Right forelimb (tissue), 1 donor: ENCODE data around the gene CHST13.
"Not testable (repeated sequence)": the region's sequence is repeated elsewhere in the genome, so short reads cannot be mapped to it uniquely, and the experiment has no call there.

ENCODE experiments used
- DNase-seq: peaks from one replicate; pipeline ENCODE4 v3.0.0-alpha.2; 2018

CHST13 gene

GRCh38 chr3:126527006-126527405 is 3.1 kb downstream of the CHST13 start:
- DNase-seq = no peak

DNA sequence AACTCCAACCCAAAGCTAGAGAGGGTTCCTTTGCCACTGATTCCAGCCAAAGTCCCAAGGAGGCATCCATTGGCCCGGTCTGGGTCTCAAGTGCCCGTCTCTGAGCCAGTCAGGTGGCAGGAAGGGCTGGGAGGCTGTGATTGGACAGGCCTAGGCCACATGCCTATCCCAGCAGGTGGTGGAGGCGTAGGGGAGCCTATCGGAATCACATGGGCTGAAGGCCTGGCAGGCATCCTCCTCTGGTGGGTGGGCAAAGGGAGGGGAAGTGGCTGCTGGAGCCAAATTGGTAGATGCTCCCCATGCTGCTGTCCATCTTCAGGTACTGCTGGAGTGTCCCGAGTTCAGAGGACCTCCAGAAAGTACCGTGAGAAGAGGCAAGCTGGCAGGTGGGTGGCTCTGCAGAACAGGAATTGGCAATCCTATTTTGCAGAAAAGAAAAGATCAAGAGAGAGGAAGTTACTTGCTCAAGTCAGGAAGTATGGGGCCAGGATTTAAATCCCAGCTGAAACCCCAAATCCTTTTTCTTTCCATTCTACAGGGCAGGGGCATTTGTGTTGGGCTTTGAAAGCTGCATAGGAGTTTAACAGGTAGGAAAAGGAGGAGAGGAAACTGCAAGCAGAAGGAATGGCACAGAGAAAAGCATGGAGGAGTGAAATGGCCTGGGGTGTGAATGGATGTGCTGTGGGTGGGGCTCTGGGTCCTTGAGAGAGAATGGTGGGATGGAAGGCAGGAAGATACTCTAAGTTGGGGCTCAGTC is 3.7 kb downstream of the CHST13 start:
- no peak for DNase-seq

DNA sequence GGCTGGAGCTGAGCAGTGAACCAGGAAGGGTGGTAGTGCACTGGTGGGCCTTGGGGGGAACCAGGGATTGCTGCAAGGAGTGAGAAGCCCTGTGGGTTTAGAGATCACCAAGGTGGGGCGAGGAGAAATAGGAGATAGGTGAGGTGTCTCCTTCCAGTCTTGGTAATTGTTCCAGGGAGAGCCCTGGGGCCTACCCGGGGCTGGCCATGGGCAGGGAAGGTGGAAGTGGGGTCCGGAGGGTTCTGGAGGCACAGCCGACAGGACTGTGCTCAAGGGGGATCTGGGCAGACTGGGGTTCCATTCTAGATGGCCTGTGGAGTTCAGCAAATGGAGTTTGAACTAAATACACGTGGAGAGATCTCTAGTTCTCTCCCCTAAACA is 4.5 kb downstream of the CHST13 start:
- DNase-seq = no peak

- DNase-seq = no peak
Measured at GRCh38 chr3:126528800-126529541, 5.0 kb downstream of the CHST13 start.

DNA sequence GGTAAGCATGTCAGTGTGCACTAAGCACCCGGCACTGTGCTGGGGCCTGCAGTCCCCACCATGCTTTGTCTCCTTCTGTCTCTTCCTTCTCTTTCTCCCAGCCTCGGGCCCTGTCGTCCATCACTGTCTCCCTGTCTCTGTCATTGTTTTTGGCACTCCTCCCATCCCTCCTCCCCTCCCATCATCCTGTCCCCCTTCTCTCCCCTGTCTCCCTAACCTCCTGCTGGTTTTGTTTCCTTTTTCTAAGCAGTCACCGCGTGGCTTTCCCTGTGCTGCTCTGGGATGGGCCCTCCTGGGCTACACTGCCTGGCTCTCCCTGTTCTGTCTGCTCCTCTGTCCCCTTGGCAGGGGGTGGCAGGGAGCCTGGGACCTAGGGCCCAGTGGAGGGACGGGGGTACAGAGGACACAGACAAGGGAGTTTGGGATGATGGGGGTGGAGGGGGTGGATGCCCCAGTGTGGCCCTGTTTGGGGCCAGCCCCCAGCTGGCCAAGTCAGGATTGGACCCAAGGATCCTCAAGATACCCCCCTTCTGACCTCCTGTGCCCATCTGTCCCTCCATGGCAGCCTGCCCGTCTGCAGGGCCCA is 5.7 kb downstream of the CHST13 start:
- DNase-seq = no peak

- no peak for DNase-seq
Measured at GRCh38 chr3:126530171-126531050, 6.5 kb downstream of the CHST13 start.

- no peak for DNase-seq
Measured at GRCh38 chr3:126531051-126531330, 7.0 kb downstream of the CHST13 start.

DNA sequence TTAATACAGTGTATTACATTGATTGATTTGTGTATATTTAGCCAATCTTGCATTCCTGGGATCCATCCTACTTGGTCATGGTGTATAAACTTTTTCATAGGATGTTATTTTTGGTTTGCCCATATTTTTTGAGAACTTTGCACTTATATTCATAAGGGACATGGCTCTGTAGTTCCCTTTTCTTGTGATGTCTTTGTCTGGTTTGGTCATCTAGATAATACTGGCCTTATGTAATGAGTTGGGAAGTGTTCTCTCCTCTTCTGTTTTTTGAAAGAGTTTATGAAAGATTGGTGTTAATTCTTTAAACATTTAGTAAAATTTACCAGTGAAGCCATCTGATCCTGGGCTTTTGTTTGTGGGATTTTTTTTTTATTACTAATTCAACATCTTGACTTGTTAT is 9.6 kb downstream of the CHST13 start:
- no peak for DNase-seq

GRCh38 chr3:126534716-126535115 is 10.8 kb downstream of the CHST13 start:
- DNase-seq = not testable (repeated sequence)

DNA sequence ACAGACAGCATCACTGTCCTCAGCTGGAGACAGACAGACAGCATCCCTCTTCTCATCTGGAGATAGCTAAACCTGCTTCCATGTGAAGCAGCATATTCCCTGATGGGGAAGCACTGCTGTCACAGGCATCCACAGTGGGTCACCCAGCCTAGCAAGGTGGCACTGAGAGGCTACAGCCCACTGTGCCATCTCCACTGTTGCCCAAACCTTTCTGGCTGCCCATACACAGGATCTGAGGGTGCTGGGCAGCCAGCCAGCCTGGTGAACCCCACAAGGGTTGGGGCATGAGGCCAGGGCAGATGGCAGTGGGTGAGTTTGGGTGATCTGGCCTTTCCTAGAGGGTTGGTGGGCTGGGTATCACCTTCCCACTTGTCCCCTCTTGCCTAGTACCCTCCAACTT is 11.7 kb downstream of the CHST13 start:
- DNase-seq = no peak

DNA sequence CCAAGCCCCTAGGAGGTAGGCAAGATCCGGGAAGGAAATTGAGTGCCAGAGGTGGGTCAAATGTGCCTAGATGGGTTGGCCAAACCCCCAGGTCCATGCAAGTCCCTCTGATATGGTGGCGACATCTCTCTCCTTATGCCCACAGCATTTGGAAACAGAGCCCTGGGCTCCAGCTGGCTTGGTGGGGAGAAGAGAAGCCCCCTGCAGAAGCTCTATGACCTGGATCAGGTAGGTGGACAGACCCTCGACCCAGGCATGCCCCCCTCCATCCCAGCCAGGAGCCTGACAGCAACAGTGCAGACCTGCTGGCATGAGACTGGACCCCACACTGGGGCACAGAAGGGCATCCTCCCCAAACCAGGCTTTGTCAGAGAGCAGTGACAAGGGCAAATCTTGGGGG is 12.2 kb downstream of the CHST13 start:
- DNase-seq = peak; percentile 19

DNA sequence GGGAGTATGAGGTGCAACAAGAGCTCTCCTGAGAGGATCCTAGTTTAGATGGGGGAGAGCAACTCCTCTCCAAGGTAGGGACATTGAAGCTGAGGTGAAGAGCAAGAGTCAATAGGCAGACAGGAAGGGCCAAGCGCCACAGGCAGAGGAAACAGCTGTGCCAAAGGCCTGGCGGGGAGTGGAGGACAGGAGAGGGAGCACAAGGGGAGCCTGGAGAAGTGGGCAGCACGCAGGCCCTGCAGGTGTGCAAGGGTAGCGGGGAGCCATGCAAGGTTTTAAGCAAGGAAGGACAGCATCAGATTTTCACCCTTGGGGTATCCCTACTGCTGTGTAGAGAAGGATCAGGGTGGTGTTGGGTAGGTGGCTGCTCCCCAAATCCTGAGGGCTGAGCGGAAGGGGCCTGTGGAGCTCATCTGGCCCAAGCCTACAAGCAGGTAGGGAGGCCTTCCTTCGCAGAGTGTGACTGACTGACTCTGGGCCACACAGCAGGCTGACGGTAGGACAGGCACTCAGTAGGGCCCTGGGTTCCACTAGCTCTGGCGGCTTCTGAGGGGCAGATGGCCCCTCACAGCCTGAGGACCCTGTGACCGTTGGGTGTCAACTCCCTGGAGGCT is 13.3 kb downstream of the CHST13 start:
- peak; percentile 30 for DNase-seq

GRCh38 chr3:126537730-126538281 is 13.9 kb downstream of the CHST13 start:
- DNase-seq = peak; percentile 32

GRCh38 chr3:126538316-126538715 is 14.4 kb downstream of the CHST13 start:
- peak; percentile 35 for DNase-seq

- peak; percentile 19 for DNase-seq
Measured at GRCh38 chr3:126538966-126539365, 15.0 kb downstream of the CHST13 start.

- DNase-seq = peak; percentile 34
Measured at GRCh38 chr3:126539558-126540250, 15.7 kb downstream of the CHST13 start.

DNA sequence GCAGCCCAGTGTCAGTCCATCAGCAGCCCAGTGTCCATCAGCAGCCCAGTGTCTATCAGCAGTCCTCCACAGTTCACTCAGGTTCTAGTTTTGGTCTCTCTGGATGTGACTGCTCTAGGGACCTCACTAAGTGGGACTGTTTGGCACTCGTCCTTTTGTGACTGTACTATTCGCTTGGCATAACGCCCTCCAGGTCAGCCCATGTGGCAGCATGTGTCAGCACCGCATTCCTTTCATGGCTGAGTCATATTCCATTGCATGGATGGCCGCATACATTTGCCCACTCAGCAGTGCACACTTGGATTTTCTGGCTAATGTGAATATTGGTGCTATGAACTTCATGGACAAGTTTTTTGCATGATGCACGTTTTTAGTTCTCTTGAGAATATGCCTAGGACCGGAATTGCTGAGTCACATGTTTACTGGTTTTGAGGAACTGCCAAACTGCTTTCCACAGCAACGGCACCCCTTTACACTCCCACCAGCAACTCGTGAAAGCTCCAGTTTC is 16.4 kb downstream of the CHST13 start:
- peak; percentile 38 for DNase-seq

- peak; percentile 18 for DNase-seq
Measured at GRCh38 chr3:126540951-126541627, 17.1 kb downstream of the CHST13 start.

- peak; percentile 39 for DNase-seq
Measured at GRCh38 chr3:126541628-126542339, 17.8 kb downstream of the CHST13 start.
